ENCODE data around the gene CD80.
A peak's percentile ranks its signal among the peaks of the same experiment; 100 is the strongest.
"Not testable (repeated sequence)": the region's sequence is repeated elsewhere in the genome, so short reads cannot be mapped to it uniquely, and the experiment has no call there.

CD80 gene, protein sequence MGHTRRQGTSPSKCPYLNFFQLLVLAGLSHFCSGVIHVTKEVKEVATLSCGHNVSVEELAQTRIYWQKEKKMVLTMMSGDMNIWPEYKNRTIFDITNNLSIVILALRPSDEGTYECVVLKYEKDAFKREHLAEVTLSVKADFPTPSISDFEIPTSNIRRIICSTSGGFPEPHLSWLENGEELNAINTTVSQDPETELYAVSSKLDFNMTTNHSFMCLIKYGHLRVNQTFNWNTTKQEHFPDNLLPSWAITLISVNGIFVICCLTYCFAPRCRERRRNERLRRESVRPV

DNA sequence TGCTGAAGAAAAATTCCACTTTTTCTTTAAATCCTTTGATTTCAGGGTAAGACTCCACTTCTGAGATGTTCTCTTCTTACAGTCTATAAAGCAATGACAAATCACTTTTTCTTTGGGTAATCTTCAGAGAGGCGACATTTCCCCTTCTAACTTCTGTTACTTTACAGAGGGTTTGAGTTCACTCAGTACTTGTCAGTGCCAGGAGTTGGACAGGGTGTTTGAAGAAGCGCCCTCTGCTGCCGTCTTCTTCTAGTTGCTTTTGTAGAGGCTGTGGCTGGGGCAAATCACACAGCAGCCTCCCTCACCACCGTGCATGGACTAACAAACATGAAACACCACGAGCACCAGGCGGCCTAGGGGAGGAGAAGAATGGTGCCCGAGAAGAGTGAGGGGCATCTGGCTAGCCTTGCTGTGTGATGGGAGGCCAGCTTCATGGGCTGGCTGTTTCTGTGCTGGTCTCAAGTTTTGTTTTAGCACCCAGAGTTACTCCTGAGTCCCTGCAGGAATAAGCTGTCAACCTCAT lies at the start of gene CD80:
Gene CD80, minus strand, starts transcription at position 174 of the 523 bp plus-strand sequence. CDS start 1,886 bp downstream, outside the sequence.
- DNase-seq (ENCODE audit: low spot score) (peak; percentile 70), FAIRE-seq (peak; percentile 71)

DNA sequence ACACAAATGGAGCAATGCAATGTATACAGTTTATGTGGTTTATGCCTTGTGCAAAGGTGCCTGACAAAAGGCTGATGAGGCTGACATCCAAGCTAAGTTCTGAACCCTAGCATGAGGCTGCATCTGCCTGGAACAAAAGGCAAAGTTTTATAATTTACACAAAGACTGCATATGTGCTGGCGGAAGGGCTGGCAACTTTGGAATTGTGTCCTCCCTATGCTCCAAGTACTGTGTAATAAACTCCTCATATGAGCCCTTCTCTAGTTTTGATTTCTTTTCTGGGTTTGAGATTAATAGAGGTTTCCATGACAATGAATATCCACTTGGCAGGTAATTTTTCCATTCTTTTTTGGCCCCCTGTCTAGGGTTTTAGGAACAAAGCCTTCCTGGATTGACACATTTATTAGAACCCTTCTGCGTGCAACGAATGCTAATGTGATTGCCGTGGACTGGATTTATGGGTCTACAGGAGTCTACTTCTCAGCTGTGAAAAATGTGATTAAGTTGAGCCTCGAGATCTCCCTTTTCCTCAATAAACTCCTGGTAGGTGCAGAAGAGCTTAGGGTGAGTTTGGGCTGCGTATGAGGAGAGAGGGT lies 49.1 kb upstream of the CD80 start:
- DNase-seq (ENCODE audit: low spot score): no peak
- FAIRE-seq: no peak

DNA sequence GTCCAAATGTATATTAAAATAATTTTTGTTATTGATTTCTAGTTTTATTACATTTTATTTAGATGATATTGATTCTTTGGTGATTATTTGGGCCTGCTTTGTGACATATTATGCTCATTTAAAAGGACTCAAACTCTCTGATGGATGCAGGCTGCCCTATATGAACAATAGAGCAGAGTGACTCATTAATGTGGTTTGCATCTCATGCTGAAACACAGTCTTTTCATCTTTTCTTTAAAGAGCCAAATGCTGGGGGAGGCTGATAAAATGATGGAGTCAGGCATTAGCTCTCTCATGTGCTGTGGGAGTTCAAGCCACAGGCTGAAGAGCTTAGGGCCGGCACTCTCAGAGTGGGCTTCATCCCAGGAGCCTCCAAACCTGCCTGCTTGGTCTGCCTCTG lies 45.5 kb upstream of the CD80 start:
- FAIRE-seq: no peak
- peak; percentile 65 for DNase-seq (ENCODE audit: low spot score)

DNA sequence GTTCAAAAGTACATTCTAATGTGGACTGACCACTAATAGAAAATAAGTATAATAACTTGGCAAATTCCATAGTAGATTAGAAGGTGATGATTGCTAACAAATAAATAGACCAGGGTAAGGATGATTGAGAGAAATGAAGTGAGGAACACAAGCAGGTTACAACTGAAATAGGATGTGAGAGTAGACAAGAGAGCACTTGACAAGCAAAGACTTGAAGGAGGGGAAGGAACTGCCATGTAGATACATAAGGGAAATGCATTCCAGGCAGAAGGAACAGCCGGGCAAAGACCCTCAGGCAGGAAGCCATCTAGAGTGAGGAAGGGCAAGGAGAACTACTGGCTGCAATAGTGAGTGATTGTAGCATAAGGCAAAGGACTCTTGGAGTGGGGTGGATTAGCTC lies 43.3 kb upstream of the CD80 start:
- DNase-seq (ENCODE audit: low spot score) (no peak), FAIRE-seq (no peak)

DNA sequence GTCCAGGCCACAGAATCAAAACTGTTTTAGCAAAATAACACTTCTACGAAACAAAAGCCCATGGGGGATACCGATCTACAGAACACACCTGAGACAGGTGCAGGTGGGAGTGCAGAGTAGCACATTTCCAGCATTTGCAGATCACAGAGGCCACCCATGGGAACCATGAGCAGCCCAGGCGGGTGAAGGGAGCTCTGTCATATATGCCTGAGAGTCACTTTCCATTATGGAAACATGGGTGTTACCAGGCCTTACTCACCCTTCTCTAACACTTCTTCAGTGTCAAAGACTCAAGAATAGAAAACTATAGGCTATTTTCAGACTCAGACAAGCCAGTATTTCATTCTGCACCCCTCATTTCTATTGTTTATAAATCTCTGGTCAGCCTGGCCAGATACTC lies 41.7 kb upstream of the CD80 start:
- DNase-seq (ENCODE audit: low spot score) (no peak), FAIRE-seq (no peak)

DNA sequence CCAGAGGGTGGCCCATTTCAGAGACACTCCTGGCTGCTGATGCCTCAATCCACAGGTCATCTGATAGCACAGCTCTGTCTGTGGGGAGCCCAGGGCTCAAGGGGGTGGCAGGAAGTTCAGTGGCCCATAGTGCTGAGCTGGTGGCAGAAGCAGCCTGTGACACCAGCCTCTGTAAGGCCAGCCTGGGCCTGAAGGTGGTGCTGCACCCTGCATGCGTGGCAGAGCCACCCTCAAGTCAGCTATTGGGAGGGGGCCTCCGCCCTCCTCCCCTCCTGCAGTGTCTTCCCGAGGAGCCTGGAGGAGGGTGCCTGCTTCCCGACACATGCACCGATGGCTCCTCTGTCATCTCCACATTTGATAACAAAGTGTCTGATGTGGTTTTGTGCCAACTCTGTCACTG lies 41.3 kb upstream of the CD80 start:
- DNase-seq (ENCODE audit: low spot score) (peak; percentile 25), FAIRE-seq (no peak)

DNA sequence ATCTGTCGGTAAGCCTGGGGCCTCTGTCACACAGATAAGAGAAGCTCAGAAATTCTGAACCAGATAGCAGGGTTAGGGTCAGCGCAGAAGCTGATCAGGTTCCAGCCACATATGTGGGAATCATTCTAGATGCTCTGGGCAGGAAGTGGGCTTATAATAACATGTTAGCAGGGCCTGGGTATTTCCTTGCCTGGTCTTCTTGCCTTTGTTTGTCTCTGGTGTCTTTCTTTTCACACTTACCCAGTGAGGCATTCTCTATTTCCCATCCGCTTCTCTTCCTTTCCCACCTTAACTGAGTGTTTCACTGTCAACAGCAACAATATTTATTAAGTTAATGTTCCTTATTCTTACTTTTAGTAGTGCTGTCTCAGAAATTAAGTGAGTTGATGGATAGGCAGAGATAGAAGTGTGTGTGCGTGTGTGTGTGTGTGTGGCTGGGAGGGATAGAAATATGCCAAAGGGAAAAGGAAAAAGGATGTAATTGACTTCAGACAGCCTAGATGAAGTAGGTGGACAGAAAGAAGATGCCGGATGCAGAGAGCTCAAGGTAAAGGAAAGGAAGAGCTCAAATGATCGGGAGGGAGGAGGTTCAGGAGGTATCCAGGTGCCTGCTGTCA lies 40.3 kb upstream of the CD80 start:
- no peak for DNase-seq (ENCODE audit: low spot score)
- no peak for FAIRE-seq

DNA sequence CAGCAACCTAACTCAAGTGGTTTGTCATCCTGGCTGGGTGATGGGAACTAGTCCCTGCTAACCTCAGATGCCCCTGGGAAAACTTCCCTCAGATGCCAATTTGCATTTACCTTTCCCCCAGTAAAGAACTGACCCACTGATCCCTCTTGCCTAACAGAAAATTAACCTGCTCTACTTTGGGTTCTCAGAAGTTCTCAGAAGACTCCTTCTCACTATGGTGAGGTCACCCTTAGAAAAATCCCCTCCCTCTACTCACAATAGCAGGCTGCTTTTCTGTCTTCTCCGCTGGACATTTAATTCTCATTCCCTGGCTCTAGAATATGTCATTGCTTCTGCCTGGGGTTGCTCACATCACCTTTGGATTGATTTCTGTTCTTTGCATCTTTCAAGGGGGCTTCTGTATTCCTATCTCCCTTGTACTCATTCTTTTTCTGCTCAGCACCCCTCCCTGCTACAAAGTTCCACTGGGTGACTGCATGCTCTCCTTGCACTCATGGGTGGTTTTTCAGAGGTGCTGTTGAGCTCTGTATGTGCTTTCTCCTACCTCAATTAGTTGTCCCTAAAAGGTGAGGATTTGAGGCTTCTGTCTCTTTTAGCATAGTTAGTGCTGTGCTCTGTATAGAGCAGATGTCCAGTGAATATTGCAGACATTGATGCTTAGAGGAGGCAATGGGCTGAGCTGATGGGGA lies 39.1 kb upstream of the CD80 start:
- FAIRE-seq (no peak), DNase-seq (ENCODE audit: low spot score) (no peak)

DNA sequence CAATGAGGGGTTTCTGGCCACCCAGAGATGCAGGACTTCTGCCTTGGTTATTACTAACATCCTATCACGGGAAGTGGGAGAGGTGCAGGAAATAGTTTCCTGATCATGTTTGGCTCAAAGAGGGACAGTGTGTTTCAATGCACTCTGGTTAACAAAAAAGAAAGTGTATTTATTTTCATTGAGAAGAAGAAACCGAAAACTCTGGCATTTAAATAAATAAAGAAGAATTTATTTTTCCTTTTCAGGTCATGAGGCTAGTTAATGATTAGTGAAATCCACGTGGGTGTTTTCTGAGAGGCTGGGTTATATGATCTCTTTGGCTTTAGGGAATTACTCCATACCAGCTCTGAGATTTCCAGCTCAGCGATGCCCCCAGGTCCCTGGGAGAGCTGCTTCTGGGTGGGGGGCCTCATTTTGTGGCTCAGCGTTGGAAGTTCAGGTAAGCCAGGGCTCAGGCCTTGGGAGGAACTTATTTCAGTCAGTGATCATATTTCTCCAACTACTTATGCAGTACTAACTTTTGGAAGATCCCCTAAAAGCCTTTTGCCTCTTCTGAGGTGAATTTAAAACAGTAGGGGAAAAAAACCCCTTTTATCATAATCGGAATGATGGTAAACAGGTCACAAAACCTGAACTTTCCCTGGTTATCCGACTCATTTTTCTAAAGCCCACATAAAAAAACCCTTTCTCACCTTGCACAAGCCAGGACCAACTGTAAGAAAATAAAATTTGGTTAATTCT lies 38.3 kb upstream of the CD80 start, which contains the start of gene PLA1A:
Gene PLA1A, plus strand, starts transcription at position 338 of the 741 bp plus-strand sequence. Its CDS starts 29 bp downstream, at position 367.
- FAIRE-seq: no peak

DNA sequence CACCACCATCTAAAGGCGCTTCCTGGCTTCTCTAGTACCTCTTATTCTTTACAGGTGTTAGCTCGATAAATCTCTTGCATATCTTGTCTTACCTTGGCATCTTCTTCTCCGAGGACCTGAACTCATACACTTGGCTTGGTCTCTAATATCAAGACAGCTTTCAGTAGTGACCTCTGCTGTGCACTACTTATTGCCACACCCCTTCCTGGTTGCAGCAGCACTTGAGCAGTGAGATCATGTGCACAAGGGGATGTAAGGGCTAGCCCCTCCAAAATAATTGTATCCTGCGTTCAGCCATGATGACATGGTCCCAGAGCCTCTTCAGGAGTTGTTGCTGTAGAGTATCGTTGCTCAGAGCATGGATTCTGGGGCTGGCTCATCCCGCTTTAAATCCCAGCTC lies 37.0 kb upstream of the CD80 start:
- FAIRE-seq: peak; percentile 42
- DNase-seq (ENCODE audit: low spot score): no peak

More for the DNA sequence above, 38.3 kb upstream of the CD80 start, which contains the start of gene PLA1A:
- DNase-seq (ENCODE audit: low spot score): no peak

DNA sequence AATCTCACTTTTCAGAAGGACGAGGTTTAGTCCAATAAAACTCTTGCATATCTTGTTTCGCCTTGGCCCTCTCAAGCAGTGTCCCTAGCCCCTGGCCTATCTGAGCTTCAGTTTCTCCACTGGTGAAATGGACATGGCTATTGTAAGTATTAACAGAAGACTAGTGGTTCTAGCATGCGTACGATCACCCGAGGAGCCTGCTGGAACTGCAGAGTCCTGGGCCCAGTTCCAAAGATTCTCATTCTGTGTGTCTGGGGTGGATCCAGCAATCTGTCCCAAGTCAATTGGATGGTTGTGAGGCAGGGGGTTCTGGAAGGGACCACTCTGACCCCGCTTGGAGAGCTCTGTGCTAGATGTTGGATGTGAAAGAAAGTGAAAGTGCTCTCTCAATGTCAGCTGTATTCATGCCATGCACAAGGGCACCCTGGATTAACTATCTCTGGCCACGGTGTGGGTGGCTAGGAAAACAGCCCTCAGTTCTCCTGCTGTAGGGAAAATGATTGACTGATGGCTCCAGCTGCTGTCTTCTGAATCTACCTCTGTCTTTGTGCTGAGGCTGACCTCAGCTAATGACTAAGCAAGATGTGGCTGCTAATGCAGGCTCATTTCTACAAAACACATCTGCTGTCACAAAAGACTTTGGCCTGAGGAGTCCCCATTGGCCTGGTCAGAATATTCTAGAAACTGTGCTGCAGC lies 36.4 kb upstream of the CD80 start:
- DNase-seq (ENCODE audit: low spot score): no peak
- FAIRE-seq: no peak

DNA sequence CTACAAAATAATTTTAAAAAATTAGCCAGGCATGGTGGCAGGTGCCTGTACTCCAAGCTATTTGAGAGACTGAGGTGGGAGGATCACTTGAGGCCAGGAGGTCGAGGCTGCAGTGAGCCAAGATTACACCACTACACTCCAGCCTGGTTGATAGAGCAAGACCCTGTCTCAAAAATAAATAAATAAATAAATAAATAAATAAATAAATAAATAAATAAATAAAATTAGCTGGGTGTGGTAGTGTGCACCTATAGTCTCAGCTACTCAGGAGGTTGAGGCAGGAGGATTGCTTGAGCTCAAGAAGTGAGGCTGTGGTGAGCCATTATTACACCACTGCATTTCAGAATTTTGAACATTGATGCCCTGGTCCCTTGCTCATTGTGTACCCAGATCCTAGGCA lies 35.5 kb upstream of the CD80 start:
- DNase-seq (ENCODE audit: low spot score); FAIRE-seq: not testable (repeated sequence)

DNA sequence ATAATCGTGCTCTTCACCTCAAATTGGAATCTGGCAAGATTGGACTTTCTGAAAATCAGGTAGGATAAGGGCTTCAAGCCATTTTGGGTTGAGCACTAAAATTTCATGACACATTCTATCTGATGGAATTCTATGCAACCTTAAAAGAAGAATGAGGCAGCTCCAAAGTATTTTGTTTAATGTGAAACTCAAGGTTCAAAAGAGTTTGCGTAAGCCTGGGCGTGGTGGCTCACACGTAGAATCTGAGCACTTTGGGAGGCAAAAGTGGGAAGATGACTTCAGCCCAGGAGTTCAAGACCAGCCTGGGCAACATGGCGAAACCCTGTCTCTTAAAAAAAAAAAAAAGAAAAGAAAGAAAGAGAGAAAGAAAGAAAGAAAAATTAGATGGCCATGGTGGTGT lies 34.7 kb upstream of the CD80 start:
- FAIRE-seq: no peak

DNA sequence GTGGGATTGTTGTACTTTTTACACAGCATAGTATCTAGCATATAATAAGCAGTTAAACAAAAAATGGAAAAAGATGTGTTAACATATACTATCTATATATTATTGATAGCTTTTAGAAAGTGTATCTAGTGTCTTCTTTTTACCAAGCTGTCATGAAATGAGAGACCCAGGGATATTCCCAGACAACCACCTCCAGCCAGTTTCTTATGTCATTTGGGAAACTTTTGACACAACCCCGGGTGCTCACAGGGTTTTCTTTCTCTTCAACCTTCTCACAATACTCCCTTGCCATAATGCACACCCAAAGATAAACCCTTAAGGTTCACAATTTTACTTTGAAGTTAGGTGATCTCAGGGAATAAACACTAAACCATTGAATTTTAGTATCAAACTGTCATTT lies 33.4 kb upstream of the CD80 start:
- DNase-seq (ENCODE audit: low spot score): no peak

More for the DNA sequence above, 34.7 kb upstream of the CD80 start:
- no peak for DNase-seq (ENCODE audit: low spot score)

DNA sequence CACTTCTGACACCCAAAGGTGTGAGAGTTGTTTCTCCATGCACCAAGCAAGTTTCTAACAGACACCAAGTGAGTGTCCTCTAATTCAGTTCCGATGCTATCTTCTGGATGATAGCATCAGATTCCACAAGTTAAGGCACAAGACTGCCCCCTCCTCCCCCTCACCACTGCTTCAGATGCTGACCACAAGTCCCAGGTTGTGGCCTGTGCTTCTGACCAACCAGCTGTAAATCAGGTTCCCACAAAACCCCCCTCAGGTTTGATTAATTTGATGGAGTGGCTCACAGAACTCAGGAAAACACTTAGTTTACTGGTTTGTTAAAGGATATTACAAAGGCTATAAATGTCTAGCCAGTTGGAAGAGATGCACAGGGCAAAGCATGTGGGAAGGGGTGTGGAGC lies 31.3 kb upstream of the CD80 start:
- DNase-seq (ENCODE audit: low spot score) (no peak), FAIRE-seq (peak; percentile 42)

More for the DNA sequence above, 33.4 kb upstream of the CD80 start:
- FAIRE-seq: no peak

DNA sequence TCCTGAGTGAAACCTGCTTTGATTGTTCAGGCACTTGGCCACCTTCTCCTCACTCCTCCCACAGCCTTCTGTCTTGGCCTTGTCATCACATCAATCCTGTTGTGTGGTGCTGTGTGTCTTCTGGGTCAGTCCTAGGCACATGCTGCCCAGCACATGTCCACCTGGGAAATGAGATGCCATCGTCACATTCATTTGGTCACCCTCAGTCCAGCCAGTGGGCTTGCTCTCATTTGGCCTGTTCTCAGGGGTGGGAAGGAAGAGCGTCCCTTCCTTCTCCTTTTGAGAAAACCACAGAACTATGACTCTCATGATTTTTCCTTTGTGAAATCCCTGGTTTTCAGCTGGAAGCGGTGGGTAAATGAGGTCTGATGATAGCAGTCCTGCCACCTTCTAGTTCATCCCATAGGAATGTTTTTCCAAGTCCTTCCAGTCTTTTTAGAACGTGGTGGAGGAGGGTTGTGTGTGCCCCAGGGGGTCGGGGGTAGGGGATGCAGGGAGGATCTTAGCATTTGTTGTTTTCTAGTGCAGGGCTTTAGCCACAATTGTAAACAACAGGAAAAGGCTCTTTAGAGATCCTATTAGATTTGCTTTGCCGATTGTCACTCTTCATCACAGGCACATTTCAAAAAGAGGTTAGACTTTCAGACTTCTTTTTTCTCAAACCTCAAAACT lies 29.8 kb upstream of the CD80 start:
- no peak for FAIRE-seq
- DNase-seq (ENCODE audit: low spot score): no peak

DNA sequence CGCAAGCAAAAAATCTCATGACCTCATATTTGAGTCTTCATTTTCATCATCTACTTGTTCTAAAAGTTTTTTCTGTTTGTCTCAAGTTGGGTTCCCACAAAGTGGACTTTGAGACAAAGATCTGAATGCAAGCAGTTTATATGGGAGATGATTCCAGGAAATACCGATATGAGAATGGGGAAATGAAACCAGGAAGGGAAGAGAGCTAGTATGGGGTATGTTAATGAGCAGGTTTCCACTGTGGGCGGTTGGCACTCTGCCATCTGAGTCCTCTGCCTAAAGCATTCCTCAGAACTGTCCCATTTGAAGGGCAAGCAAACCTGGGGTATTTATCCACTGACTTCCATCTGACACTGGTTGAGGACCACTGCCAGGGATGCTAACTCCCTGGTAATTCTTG lies 28.7 kb upstream of the CD80 start:
- FAIRE-seq (no peak), DNase-seq (ENCODE audit: low spot score) (no peak)

DNA sequence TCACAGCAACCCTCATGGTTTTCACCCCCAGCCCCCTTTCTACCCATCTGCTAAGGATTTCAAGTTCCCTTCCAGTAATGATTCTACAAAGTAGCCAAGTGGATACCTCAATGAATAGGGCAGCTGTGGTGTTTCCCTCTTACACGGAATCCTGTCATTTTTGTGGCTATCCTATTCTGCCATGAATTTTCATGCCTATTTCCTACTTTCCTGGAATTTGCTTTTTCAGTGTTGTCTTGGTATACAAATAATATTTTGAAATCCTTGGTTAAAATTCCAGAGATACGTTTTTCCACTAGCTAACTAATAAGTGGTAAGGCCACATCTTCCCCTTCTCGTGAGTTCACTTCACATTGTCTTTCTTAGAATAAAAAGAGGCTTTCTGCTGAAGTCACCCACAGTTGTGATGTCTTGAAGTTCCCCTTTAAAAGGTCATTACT lies 27.3 kb upstream of the CD80 start:
- FAIRE-seq (no peak), DNase-seq (ENCODE audit: low spot score) (no peak)

DNA sequence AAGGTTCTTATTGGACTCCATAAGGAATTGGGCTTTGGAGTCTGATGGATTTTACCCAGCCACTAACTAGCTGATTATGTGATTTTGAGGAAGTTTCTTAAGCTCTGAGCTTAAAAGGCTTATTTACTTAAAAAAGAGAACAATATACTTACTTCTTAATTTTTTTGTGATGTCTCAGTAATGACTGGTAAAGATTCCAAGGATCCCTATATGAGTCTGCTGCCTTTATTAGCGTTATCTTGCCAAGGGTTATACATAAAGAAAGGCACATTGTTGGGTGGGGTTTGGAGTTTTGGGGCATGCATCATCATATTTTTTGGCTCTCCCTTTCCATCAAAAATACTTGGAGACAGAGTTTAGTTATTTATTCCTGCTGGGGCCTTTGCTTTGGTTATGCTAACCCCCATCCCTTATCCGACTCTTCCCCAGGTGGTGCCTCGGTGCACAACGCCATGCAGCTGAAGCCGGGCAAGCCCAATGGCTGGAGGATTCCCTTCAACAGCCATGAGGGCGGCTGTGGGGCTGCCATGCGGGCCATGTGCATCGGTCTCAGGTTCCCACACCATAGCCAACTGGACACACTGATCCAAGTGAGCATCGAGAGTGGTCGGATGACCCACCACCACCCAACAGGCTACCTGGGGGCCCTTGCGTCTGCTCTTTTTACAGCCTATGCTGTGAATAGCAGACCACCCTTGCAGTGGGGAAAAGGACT lies 26.6 kb upstream of the CD80 start:
- no peak for FAIRE-seq
- DNase-seq (ENCODE audit: low spot score): no peak
